GM19043 (cell line): ENCODE results near the gene YBX1.
"Not testable (repeated sequence)": the region's sequence is repeated elsewhere in the genome, so short reads cannot be mapped to it uniquely, and the experiment has no call there.

Experiments used
- ATAC-seq: cut with Tn5 transposase; IDR thresholded peaks from one replicate; pipeline ENCODE4 v1.9.1; 2021; ENCODE audit warnings: low read depth; ENCODE audit not compliant: unreplicated experiment

YBX1 gene

GRCh38 chr1:42746436-42747105 is 64.4 kb downstream of the YBX1 start:
- ATAC-seq = no peak

DNA sequence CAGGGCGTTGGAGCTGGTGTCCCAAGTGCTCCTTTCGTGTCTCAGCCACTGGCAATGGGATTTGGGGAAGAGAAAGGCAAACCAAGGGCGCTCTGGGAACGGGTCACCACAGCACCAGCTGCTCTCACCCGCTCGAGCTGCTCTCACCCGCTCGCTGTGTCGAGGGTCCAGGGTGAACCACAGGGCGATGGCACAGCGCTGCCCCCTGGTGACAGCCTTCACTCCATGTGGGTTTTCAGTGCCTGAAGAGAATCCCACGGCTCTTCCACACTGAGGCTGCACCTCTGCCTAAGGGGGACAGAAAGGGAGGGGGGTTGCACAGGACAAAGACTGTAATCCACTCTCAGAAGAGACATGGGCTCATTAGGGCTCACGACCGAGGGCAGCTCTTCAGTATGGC is 64.9 kb downstream of the YBX1 start:
- ATAC-seq = no peak

DNA sequence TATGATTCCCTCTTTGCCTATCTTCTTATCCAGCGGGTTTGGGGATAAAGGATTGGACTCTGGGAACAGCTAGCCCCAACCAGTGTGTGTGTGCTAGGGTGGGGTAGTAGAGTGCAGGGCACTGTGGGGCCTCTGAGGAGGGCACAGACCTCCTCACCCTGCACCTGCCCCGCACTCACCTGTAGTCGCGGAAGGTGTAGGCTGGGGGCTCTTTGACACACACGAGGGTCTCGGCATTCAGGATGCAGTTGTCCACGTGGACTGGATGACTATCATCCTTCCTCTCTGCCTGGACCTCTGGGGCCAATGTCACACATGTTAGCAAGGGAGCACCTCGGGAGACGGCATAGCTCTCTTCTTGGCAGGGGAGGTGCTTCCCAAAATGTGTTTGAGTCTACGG is 65.8 kb downstream of the YBX1 start:
- no peak for ATAC-seq

DNA sequence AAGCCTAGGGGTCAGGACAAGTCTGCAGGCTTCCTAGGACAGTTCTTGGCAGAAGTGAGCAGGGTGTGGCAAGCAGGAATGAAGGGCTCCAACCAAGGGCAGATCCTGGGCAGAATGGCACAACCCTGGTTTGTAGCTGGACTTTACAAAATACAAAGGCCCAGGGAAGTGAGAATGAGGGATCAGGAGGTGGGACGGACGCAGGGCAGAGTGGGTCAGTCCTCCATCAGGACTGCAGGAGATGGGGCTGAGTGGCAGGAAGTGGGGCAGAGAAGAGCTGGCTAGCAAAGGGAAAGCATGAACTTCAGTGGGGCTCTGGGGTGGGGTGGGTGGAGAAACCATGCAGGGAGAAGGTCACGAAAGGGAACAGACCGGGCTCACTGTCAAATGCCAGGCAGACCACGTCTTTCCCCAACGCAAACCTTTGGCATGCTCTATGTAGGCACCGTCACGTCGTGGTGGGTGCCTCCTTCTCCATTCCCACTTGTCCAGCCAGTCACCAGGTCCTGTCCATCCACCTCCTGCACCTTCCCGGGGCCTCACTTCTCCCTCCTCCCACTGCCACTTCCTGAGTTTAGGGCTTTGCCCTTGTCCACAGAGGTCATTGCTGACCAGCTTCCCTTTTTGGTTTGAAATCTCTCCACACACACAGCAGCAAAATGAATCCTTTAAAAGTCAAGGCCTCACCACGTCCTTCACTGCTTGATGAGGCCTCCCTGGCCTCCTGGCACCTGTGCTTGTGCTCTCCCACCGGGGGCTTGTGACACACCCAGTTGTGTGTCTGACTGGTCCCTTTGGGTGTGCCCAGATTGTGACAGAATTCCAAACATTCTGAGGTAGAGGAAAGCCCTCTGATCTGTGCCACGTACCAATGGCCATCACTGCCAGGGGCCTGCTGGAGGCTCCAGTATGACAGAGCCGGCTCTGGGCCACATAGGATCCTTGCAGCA is 66.5 kb downstream of the YBX1 start:
- no peak for ATAC-seq

DNA sequence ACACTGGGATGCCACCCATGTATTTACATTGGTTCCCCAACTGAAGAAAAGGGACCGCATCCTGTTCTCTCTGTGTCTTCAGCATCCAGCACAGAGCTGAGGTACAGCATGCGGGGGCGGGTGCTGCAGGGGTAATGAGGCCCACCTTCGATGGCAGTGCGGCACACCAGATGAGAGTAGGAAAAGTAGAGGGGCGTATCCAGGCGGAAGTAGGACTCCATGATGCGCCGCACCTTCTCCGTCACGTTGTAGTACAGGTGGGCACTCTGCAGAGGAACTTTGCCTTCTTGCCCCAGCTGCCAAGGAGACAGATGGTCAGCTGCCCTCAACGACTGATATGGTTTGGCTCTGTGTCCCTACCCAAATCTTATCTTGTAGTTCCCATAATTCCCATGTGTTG is 67.8 kb downstream of the YBX1 start:
- ATAC-seq = no peak

GRCh38 chr1:42751511-42752070 is 69.4 kb downstream of the YBX1 start:
- not testable (repeated sequence) for ATAC-seq

DNA sequence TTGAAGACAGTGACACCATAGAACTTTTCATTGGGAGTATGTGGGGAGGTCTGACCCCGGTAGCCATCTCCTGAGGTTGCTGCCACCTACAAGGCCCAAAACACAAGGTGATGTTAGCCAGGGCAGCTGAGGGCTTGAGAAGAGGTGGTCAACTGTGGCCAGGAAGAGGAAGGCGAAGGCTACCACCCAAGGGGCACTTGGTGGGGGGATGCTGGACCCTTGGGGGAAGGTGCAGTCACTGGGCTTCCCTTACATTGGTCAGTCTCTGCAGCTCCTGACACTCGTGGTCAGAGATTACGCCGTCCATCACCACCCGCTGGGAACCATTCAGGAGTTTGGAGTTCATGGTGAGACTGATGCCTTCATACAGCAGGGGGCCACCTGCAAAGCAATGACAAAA is 70.1 kb downstream of the YBX1 start:
- ATAC-seq = no peak

DNA sequence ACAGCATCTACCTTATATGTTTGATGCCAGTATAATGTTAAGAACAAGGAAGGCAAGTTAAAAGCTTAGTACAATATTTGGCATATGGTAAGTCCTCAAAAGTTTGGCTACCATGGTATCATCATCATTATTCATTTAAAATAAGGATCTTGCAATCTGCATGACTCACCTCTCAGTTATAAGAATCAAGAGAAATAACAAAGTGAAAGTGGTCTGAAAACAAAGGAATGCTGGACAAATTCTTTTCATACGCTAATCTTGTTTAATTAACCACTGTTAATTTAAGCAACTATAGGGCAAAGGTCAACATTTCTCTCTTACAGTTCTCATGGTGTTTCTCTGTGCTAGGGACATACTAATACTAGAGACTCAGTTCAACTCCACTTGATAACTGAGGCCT is 70.9 kb downstream of the YBX1 start:
- no peak for ATAC-seq
